GM04503 (cell line): ENCODE results near the gene RPS15.
A peak's percentile ranks its signal among the peaks of the same experiment; 100 is the strongest.
"Not testable (repeated sequence)": the region's sequence is repeated elsewhere in the genome, so short reads cannot be mapped to it uniquely, and the experiment has no call there.

Experiments
- DNase-seq: peaks from one replicate; pipeline ENCODE4 v3.0.0-alpha.2; 2012; ENCODE audit warnings: low read depth

Gene RPS15

DNA sequence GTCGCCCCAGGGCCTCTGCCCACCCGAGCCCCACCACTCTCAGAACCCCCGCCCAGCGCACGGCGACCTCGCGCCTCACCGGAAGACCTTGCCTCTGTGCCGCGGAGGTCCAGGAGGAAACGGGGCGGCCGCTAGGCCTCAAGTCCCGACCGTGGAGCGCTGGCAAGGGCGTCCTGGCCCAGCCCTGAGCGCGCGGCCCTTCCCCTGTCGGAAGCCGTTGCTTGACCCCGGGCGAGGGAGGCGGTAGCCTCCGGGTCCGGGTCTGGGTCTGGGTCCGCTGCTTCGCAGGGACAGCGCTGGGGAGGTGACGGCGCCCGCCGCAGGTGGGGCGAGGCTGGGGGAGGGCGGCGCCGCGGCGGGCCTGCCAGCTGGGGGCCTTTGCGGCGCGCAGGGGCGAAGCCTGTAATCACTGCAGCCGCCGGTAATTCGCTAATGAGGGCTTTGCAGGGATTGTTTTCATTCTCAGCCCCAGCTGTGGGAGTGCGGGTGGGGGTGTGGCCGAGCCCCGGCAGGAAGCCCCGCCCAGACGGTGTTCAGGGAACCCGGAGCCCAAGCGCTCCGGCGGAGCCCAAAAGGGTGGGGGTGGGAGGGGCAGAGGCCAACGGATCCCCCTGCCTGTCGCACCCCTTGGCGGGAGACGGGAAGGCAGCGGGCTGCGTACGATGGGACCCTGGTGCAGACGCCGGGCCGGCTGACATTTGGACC lies 32.3 kb downstream of the RPS15 start:
- no peak for DNase-seq

DNA sequence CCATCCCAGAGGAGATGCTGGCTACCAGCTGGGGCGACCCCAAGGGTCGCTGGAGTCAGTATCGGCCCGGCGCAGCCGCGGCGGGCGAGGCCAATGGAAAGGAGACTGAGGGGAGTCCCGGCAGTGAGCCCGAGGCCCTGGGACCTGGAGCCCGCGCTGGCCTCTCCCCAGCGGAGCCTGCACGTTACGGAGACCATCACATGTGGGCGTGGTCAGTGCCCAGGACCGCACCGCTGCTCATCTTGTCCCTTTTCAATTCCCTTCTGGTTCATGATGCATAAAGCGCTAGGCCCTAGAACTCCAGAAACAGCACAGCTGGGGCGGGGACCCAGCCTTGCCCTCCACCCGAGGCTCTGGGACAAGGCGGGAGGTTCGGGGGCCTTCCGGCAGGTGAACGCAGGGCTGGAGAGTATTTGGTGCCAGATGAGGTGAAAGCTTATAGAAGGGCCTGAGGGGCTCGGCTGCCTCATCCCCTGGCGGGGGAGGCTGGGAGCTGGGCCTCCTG lies 32.9 kb downstream of the RPS15 start:
- DNase-seq = no peak

DNA sequence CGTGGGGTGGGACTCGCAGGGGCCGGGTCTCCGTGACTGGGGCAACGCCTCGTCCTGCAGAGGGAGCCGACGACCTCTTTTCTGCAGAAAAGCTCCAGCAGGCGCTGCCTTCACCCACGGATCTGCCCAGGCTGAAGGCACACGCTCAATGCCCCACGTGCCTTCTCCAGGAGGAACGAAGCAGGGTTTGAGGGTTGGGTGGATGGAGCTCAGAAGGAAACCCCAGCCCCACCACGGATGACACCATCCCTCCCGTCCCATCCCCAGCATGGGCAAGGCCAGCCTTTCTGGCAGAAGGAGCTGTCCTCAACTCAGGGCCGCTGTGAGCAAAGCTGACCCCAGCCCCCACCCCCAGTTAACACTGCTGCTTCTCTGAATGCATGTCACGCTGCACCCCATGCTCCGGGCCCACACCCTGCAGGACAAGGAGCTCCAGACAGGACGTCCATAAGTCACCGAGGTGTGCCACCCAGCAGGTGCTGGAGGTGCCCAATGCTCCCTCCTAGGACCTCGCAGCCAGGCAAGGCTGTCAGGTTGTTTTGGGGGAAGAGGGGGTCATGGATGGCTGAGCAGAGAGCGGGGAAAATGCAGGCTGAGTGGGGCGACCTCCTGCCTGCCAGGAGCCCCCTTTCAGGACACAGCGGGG lies 33.4 kb downstream of the RPS15 start:
- no peak for DNase-seq

DNA sequence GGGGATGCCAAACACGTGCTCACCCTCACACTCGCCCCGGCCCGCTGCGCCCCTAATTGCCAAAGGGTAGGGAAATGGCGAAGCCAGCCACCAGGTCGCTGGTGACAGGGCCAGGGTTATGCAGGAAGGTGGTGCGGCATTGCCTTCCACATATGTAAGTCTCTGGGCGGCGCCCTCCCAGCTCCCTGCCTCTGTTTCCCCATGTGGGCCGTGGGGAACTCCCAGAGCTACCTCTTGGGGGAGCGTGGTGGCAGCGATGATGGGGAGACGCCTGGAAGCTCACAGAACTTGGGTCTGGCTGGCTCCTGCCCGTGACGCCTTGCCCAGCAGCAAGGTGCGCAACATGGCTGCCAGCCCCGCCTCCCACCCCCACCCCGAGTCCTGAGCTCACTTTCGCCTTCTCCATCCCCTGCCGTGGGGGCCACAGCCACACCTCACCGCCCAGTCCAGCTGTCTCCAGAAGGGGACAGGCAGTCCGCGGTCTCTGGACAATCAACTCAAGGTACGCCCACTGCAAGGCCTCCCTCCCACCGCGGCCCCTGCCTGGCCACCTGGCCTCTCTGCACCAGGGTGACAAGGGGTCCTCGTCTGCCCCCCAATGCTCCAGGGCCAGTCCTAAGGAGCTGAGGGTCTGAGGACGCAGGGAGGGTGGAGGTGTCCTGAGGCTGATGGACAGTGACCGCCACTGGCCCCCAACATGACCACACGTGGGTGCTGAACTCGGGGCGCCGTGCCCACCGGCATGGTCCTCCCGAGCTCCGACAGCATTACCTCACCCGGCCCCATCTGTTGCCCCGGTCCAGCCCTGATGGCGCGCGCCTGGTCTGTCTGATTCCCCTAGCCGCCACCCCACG lies 34.3 kb downstream of the RPS15 start:
- DNase-seq = no peak

DNA sequence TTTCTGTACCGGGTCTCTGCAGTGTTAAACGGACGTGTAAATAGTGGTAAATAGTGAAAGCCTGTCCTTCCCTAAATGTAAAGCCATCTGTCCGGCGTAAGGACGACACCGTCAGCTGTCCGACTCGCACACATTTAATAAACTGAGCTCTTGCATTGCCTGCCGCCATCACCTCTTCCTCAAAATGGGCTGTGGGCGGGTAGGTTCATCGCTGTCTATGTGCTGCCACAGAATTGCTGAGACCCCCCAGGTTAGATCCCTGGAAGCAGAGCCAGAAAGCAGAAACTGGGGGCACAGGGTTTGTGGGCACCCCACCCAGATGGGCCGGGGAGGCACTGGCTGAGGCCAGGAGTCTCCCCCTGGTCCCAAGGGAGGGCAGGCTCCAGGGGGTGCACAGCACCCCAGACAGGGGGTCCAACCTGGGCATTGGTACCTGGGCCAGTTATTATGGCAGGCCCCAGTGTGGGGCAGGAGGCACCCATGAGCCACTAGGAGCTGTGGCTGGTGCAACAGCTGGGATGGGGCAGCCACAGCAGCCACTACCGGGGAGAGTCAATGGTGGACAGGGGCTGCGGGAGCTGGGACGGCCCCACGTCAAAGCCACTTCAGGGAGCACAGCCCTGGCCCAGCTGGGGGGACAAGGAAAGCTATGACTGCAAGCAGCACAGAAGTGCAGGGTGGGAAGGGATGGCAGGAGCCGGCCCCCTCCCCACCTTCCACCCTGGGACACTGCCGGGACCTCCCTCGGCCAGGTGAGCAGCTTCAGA lies 35.1 kb downstream of the RPS15 start:
- no peak for DNase-seq

DNA sequence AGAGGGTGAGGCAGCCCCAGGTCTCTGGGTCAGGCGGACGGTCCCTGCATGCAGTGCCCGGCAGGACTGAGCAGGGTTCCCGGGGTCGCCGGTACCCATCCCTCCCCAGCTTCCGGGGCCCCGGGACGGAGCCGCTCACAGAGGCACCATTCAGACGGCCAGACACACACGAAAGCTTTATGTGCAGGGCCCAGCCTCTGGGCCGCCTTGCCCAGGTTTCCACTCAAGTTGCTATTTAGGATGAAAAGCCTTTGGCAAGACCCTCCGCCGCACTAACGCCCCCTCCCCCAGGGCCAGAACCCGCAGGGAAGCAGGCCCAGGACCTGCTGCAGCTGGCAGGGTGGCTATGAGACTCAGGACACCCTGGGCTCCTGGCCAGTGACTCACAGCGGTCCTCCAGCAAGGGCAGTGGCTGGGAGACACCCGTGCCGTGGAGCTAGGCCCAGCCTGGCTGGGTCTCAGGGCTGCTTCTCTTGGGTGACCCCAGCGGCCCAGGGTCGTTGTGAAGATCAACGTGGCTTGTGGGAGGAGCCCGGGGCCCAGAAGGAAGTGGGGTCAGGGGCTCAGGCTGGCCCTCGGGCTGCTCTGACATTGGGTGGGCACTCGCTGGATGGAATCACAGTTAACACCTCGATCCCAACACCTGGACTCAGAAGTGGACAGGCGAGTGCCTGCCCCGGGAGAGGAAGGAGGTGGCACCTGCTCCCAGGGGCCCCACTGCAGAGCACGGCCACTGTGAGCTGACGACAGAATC lies 36.0 kb downstream of the RPS15 start:
- no peak for DNase-seq

DNA sequence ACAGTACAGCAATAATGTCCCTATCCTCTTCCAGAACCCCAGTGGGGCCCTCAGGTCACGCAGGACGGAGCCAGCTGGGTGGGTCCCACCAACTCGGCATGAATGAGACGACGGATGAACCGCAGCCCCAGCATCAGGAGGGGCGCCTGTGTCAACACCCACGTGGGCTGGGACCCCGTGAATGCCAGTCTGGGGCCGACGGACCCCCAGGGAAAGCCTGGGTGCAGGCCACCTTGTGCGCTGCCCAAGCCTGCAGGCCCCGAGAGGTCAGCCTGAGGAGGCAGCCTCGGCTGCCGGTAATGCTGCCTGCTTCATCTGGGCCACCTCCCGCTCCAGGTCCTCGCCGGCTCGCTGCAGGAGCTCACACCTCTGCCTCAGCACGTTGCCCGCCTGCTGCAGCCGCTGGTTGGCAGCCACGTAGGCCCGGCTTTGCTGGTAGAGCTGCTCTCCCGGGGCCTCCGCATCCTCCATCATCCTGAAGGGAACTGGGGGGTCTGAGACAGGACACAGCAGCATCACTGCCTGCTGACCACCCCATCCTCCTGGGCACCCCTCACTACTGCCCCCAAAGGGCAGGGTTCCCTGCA lies 36.7 kb downstream of the RPS15 start:
- no peak for DNase-seq

DNA sequence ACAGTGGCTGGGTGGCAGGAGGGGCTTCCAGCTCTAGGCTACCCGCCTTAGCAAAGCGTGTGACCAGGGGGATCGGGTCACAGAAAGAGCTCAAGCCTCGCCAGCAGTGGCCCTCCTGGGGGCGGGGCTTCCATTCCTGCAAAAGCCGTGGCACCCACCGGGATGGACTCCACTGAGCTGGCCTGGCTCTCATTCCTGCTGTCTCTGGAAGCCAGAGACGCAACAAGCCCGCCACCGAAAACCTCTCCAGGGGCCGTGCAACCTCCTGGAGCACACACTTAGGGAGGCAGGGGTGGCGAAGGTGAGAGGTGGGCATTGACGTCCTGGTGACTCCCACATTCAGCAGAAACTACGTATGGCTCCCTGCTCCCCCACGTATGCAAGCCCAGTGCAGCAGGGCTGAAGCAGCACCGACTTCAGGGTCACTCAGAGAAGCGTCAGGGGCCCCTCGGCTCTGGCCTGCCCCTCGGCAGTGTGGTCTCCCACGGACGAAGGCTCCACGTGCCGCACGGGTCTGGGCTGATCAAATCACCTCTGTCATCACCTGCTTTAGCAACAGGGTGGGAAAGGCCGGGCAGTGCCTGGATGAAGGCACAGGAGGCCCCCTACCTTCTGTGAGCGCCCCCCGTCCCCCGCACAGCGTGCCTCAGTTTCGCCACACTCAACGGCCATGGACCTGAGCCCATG lies 37.7 kb downstream of the RPS15 start:
- no peak for DNase-seq

DNA sequence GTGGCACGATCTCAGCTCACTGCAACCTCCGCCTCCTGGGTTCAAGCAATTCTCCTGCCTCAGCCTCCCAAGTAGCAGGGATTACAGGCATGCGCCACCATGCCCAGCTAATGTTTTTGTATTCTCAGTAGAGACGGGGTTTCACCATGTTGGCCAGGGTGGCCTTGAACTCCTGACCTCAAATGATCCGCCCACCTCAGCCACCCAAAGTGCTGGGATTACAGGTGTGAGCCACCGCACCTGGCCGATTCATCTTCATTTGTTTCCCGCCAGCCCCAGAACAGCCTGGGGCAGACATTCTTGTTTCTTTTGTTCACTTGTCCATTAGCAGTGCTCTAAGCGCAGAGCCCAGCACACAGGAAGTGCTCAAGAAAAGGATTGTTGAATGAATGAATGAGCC lies 38.9 kb downstream of the RPS15 start:
- DNase-seq = not testable (repeated sequence)

DNA sequence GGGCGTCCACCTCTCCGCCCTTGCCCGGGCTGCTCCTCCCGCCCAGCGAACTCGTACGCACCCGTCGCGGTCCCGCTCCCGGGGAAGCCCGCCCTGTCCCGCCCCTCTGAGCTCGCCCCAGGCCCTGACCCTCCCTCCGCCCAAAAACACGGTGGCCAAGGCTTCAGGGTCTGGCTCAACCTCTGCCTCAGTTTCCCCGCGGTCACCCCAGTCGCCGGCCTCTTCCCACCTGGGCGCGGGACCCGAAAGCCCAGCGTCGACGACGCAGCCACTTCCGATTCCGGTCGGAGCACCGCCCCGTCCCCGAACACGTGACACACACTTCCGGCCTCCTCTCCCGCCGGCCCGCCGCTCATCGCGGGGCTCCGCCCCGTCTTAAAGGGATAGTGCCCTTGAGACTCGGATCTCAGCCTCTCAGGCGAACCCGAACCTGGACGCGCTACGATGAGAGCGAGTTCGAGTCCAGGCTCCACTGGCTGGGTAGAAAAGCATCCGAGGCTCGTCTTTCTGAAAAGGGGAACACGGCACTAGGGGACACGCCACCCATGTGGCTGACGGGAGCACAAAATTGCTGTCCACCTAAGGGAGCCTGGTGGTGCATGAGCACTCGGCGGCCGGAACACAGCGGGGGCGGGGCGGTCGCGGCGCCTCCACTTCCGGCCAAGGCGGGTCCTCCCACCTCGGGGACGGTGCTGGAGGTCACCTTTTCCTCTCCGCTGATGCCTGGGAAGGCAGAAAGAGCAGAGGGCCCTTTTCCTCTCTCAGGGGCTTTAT lies 40.9 kb downstream of the RPS15 start, which contains the start of gene C19orf25:
Gene C19orf25, minus strand, starts transcription at position 282 of the 774 bp plus-strand sequence. CDS start 312 bp downstream, outside the sequence.
- DNase-seq = peak; percentile 60

DNA sequence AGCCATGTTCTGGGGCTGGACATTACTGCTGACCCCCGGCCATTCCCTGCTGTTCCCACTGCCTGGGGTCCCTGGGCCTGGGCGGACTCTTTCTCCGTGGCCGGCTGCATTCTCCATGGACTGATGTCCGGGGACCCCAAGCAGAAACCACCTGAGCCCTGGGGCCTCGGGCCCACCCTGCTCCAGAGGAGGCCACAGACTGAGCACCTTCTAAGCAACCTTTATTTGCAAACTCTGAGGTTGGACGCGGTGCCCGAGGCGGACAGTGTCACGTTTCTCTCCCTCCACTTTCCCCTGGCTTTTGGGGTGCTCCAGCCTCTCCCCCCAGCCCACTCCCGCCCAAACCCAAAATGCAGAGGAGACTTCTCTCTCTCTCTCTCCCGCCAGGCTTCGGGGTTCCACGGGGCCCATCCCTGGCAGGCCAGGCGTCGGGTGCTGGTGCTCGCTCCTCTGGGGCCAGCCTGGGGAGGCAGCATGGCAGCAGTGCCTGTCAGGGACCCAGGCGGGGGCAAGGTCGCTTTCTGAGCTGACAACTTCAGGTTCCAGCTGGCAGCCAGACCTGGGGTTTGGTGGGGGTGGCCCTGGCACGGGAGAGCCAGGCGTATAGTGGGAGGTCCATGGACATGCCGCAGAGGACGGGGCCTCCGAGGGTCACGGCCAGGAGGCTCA lies 43.2 kb downstream of the RPS15 start:
- DNase-seq = no peak

DNA sequence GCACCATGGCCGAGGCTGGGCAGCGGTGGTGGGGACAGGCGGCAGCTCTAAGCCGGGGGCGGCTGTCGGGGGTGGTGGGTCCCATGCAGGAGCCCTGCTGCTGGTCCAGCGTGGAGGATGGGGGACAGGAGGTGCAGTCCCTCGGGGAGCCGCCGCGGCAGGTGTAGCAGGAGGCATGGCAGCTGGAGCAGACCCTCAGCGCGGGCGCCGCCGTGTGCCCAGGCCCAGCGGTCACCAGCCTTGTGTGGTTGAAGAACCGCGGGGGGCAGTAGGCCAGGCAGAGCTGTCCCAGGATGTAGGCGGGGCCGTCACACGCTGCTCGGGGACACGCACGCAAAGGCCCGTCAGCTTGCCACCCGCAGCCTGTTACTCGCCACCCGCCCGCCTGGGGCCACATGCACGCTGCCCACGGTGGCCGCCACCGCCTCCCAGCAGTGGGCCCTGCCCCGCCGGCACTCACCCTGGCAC lies 43.7 kb downstream of the RPS15 start:
- no peak for DNase-seq

DNA sequence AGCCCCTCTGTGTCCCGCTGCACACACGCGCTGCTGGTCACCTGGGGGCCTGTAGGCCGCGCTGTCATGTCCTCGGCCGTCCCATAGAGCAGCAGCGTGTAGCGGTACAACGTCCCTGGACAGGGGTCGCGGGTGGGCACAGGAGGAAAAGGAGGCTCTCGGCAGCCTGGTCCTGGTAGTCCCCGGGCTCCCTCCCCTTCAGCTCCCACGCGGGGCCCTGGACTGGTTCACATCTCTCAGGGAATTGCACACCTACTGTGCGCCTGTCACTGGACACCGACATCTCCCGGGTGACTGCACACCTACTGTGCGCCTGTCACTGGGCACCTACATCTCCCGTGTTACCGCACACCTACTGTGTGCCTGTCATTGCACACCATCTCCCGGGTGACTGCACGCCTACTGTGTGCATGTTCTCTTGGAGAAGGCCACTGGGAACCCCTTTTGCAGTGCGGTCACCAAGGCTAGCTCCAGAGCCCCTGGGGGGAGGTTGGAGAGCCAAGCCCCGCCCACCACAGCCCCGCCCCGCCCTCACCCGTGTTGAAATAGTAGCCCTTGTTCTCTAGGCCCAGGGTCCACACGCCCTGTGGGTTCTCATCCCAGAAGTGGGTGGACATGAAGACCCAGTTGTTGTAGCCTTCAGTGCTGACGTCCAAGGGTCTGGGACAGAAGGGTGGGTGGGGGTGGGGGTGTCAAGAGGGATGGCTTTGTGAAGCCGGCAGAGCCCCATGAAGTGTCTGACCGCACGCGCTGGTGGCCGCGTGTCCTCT lies 44.4 kb downstream of the RPS15 start:
- no peak for DNase-seq

DNA sequence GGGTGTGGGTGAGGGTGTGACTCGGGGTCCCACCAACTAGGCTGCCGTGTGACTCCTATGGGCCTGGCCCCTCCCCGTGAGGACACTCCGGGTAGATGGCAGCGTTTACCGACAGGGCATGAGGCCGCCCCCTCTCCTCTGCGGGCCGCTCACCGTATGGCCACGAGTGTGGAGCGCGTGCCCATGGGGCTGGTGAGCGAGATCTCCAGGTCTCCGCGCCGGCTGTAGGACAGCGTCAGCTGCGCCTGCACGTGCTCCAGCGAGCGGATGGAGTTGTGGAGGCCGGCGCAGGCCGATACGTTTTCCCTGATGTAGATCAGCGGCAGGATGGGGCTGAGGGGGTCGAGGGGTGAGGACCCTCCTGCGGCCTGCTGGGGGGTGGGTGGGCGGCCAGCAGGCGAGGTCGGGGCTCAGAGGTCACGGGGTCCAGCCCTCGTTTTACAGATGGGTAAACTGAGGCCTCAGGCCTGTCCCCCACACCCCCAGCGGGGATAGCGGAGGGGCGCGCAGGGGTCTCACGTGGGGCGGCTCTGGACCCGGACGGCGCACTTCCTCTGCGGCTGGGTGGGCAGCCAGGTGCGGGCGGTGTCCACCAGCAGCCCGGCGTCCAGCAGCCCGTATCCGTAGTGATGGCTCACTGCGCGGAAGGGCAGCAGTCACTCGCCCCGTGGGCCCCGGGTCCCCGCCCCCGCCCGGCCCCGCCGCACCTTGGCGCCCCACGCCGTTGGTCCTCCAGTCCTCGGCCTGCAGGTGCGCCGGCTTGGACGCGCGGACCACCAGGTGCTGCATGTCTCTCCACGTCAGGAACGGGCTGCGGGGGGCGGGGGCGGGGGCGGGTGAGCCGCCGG lies 45.2 kb downstream of the RPS15 start:
- DNase-seq = no peak

DNA sequence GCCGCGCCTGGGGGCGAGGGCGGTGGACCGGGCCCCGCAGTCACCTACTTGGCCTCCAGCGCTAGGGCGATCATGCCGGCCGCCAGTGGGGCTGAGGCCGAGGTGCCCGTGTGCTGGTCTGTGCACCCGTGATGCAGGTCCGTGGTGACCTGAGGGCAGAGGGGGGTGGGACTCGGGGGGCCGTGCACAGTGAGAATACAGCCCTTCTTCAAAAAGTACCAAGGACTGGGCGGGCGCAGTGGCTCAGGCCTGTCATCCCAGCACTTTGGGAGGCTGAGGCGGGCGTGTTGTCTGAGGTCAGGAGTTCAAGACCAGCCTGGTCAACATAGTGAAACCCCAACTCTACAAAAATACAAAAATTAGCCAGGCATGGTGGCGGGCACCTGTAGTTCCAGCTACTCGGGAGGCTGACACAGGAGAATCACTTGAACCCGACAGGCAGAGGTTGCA lies 45.8 kb downstream of the RPS15 start:
- no peak for DNase-seq

DNA sequence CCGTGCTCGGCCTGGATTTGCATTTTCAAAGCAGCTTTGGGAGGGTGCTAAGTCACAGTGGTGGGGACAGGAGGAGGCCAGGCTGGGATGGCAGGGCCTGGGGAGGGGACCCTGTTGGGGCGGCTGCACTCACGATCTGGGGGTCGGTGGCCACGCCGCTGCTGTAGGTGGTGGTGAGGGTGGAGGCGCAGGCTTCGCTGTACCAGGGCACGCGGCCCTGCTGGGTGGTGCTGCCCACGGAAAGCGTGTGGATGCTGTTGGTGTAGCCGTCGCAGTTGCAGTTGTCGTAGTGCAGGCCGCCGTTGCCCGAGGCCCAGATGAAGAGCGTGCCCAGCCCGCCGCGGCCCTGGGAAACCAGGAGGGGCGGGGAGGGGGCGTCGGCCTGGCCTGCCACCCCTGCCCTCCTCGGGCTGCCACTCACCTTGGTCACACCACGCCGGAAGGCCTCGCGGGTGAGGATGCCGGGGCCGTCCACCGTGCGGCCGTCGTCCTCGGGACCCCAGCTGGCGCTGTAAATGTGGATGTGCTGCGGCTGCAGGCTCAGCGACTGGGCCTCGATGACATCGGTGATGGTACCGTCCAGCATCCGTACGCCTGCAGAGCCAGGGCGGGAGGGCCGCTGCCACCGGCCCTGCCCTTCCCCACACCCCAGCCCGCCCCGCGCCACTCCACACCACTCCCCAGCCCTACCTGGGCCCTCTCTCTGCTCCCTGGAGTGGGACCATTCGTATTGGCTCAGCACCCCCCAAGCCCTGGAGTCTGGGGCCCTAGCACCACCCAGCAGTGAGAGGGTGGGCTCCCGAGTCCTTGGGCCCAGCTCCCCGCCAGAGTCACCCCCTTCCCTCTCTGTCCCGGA lies 48.8 kb downstream of the RPS15 start:
- no peak for DNase-seq
